Measurements from ENCODE around the gene GALNT13.

GALNT13 gene

GRCh38 chr2:154477319-154477718, 605.6 kb downstream of the GALNT13 start:
- TF ChIP-seq JUND (IDR thresholded peaks at IDR 0.05; ENCODE audit: low read depth) = no peak
- no peak for DNase-seq (ENCODE audit: low read depth in 1 of 2, low spot score in 1 of 2)
- in situ Hi-C loops (cut with HindIII; ENCODE audit: low pct_unique_long_range_greater_than_20kb, low sequenced_read_pairs) = no loop called here

GRCh38 chr2:154480521-154480920, 608.8 kb downstream of the GALNT13 start:
- in situ Hi-C loops (cut with HindIII; ENCODE audit: low pct_unique_long_range_greater_than_20kb, low sequenced_read_pairs) = no loop called here
- DNase-seq (ENCODE audit: low read depth in 1 of 2, low spot score in 1 of 2) = no peak
- TF ChIP-seq JUND (IDR thresholded peaks at IDR 0.05; ENCODE audit: low read depth) = no peak

- DNase-seq (ENCODE audit: low read depth in 1 of 2, low spot score in 1 of 2) = no peak
- in situ Hi-C loops (cut with HindIII; ENCODE audit: low pct_unique_long_range_greater_than_20kb, low sequenced_read_pairs) = no loop called here
Observed at GRCh38 chr2:154481336-154481735, 609.6 kb downstream of the GALNT13 start.

GRCh38 chr2:154484338-154485099, 612.8 kb downstream of the GALNT13 start:
- no peak for DNase-seq (ENCODE audit: low read depth in 1 of 2, low spot score in 1 of 2)
- in situ Hi-C loops (cut with HindIII; ENCODE audit: low pct_unique_long_range_greater_than_20kb, low sequenced_read_pairs) = no loop called here
- no peak for TF ChIP-seq JUND (IDR thresholded peaks at IDR 0.05; ENCODE audit: low read depth)

More at GRCh38 chr2:154481336-154481735, 609.6 kb downstream of the GALNT13 start:
- TF ChIP-seq JUND (IDR thresholded peaks at IDR 0.05; ENCODE audit: low read depth) = no peak

- no peak for DNase-seq (ENCODE audit: low read depth in 1 of 2, low spot score in 1 of 2)
- TF ChIP-seq JUND (IDR thresholded peaks at IDR 0.05; ENCODE audit: low read depth) = no peak
- in situ Hi-C loops (cut with HindIII; ENCODE audit: low pct_unique_long_range_greater_than_20kb, low sequenced_read_pairs) = no loop called here
Observed at GRCh38 chr2:154488801-154489200, 617.1 kb downstream of the GALNT13 start.

GRCh38 chr2:154489266-154489858, 617.6 kb downstream of the GALNT13 start:
- TF ChIP-seq JUND (IDR thresholded peaks at IDR 0.05; ENCODE audit: low read depth) = no peak
- in situ Hi-C loops (cut with HindIII; ENCODE audit: low pct_unique_long_range_greater_than_20kb, low sequenced_read_pairs) = no loop called here
- no peak for DNase-seq (ENCODE audit: low read depth in 1 of 2, low spot score in 1 of 2)

- no peak for TF ChIP-seq JUND (IDR thresholded peaks at IDR 0.05; ENCODE audit: low read depth)
- DNase-seq (ENCODE audit: low read depth in 1 of 2, low spot score in 1 of 2) = no peak
Observed at GRCh38 chr2:154490530-154490929, 618.8 kb downstream of the GALNT13 start.

GRCh38 chr2:154495455-154495868, 623.7 kb downstream of the GALNT13 start:
- in situ Hi-C loops (cut with HindIII; ENCODE audit: low pct_unique_long_range_greater_than_20kb, low sequenced_read_pairs) = no loop called here
- TF ChIP-seq JUND (IDR thresholded peaks at IDR 0.05; ENCODE audit: low read depth) = no peak
- DNase-seq (ENCODE audit: low read depth in 1 of 2, low spot score in 1 of 2) = no peak

More at GRCh38 chr2:154490530-154490929, 618.8 kb downstream of the GALNT13 start:
- in situ Hi-C loops (cut with HindIII; ENCODE audit: low pct_unique_long_range_greater_than_20kb, low sequenced_read_pairs) = no loop called here

- in situ Hi-C loops (cut with HindIII; ENCODE audit: low pct_unique_long_range_greater_than_20kb, low sequenced_read_pairs) = no loop called here
- no peak for DNase-seq (ENCODE audit: low read depth in 1 of 2, low spot score in 1 of 2)
- no peak for TF ChIP-seq JUND (IDR thresholded peaks at IDR 0.05; ENCODE audit: low read depth)
Observed at GRCh38 chr2:154497019-154497418, 625.3 kb downstream of the GALNT13 start.
